Osteoblast (primary cell): ENCODE results near the gene SPTBN1. TPM values are rescaled to one million over a fixed set of nuclear protein-coding genes. Genes with fewer than 3 reads are reported as not detected.
"Not testable (repeated sequence)": the region's sequence is repeated elsewhere in the genome, so short reads cannot be mapped to it uniquely, and the experiment has no call there.

Experiments
- DNase-seq: peaks from one replicate; pipeline ENCODE4 v3.0.0; 2011; ENCODE audit warnings: low spot score, mixed read lengths; ENCODE audit not compliant: insufficient read length; ENCODE audit errors: missing footprints
- H2AFZ ChIP-seq: 2 replicates; pipeline ENCODE4 v1.6.0; 2011; ENCODE audit warnings: mild to moderate bottlenecking, low read length
- H3K27ac ChIP-seq: 2 replicates; pipeline ENCODE4 v1.5.1; 2011; ENCODE audit warnings: mild to moderate bottlenecking, low read depth, low read length, moderate library complexity
- H3K27me3 ChIP-seq: 2 replicates; pipeline ENCODE4 v1.6.0; 2012; ENCODE audit warnings: mild to moderate bottlenecking, control low read depth, inconsistent platforms, low read length, moderate library complexity; ENCODE audit not compliant: insufficient read depth
- H3K36me3 ChIP-seq: 2 replicates; pipeline ENCODE4 v1.5.1; 2011; ENCODE audit warnings: mild to moderate bottlenecking, low read length, control low read depth, moderate library complexity; ENCODE audit not compliant: insufficient read depth
- H3K4me1 ChIP-seq: 2 replicates; pipeline ENCODE4 v1.5.1; 2011; ENCODE audit warnings: mild to moderate bottlenecking, low read length, control low read depth, moderate library complexity; ENCODE audit not compliant: insufficient read depth
- H3K4me2 ChIP-seq: 2 replicates; pipeline ENCODE4 v1.6.0; 2011; ENCODE audit warnings: mild to moderate bottlenecking, low read length; ENCODE audit not compliant: insufficient read depth
- H3K4me3 ChIP-seq: fragments of 200-600 bp; sonication (generic); 3 replicates; pipeline ENCODE4 v1.5.1; 2012; ENCODE audit warnings: mild to moderate bottlenecking, low read length, inconsistent platforms; ENCODE audit not compliant: insufficient read depth
- H3K79me2 ChIP-seq: 2 replicates; pipeline ENCODE4 v1.6.0; 2012; ENCODE audit warnings: mild to moderate bottlenecking, low read length, control low read depth, inconsistent platforms; ENCODE audit not compliant: insufficient read depth
- H3K9me3 ChIP-seq: 2 replicates; pipeline ENCODE4 v1.5.1; 2011; ENCODE audit warnings: low read depth, low read length, control low read depth
- H4K20me1 ChIP-seq: 2 replicates; pipeline ENCODE4 v1.6.0; 2012; ENCODE audit warnings: mild to moderate bottlenecking, low read length, control low read depth; ENCODE audit not compliant: insufficient read depth
- CTCF ChIP-seq: IDR thresholded peaks from 2 replicates; pipeline ENCODE4 v1.5.1; 2011; ENCODE audit warnings: mild to moderate bottlenecking, low read depth, low read length, moderate library complexity; ENCODE audit errors: extremely low read depth
- total RNA-seq: library from RNA; depleted of rRNA; stranded (reverse); fragments of >200 nt; gene quantifications from 2 replicates; pipeline ENCODE4 v1.2.3, GENCODE V29; 2012

Gene SPTBN1
- total RNA-seq, 1 donor, result 249 TPM

- H4K20me1 ChIP-seq, result peaks cover 56% of the 10 kb centered on the region
- H3K4me3 ChIP-seq, result no peak overlapping the region
- peak overlapping the region; percentile 9 for H3K4me2 ChIP-seq
Observed at GRCh38 chr2:54503828-54504227, 47.7 kb downstream of the SPTBN1 start.

GRCh38 chr2:54504866-54505265 is 48.7 kb downstream of the SPTBN1 start:
- Histone ChIP-seq H3K4me2 (no peak overlapping the region), H3K9me3 (no peaks in the 10 kb centered on the region), H4K20me1 (peaks cover 57% of the 10 kb centered on the region), H3K79me2 (peaks cover 96% of the 10 kb centered on the region), H3K27ac (no peak overlapping the region), H3K4me1 (peaks cover 6% of the 10 kb centered on the region), H3K27me3 (no peaks in the 10 kb centered on the region), H3K4me3 (no peak overlapping the region), H2AFZ (no peak overlapping the region), H3K36me3 (no peaks in the 10 kb centered on the region)
- no peak for DNase-seq
- TF ChIP-seq CTCF, result no peak

More at GRCh38 chr2:54503828-54504227, 47.7 kb downstream of the SPTBN1 start:
- Histone ChIP-seq H3K9me3 (no peaks in the 10 kb centered on the region), H3K27ac (peak overlapping the region; percentile 15), H3K36me3 (no peaks in the 10 kb centered on the region), H3K27me3 (no peaks in the 10 kb centered on the region), H3K4me1 (peaks cover 6% of the 10 kb centered on the region), H2AFZ (no peak overlapping the region), H3K79me2 (peaks cover 96% of the 10 kb centered on the region)
- DNase-seq, result no peak
- no peak for TF ChIP-seq CTCF

GRCh38 chr2:54508541-54508940 is 52.4 kb downstream of the SPTBN1 start:
- DNase-seq, result no peak
- no peak overlapping the region for H3K27ac ChIP-seq
- no peak overlapping the region for H3K4me2 ChIP-seq
- peaks cover 11% of the 10 kb centered on the region for H3K4me1 ChIP-seq
- peaks cover 95% of the 10 kb centered on the region for H3K79me2 ChIP-seq
- H3K9me3 ChIP-seq, result no peaks in the 10 kb centered on the region
- H3K27me3 ChIP-seq, result no peaks in the 10 kb centered on the region
- peaks cover 37% of the 10 kb centered on the region for H4K20me1 ChIP-seq
- H2AFZ ChIP-seq, result no peak overlapping the region
- H3K36me3 ChIP-seq, result no peaks in the 10 kb centered on the region
- H3K4me3 ChIP-seq, result no peak overlapping the region
- TF ChIP-seq CTCF, result no peak

- not testable (repeated sequence) for H3K4me1 ChIP-seq
- H3K79me2 ChIP-seq, result peaks cover 95% of the 10 kb centered on the region
Observed at GRCh38 chr2:54509043-54509442, 52.9 kb downstream of the SPTBN1 start.

More at GRCh38 chr2:54509043-54509442, 52.9 kb downstream of the SPTBN1 start:
- not testable (repeated sequence) for DNase-seq, H3K27me3 ChIP-seq, H3K9me3 ChIP-seq, H3K27ac ChIP-seq, H3K4me3 ChIP-seq, H3K36me3 ChIP-seq, H3K4me2 ChIP-seq, H2AFZ ChIP-seq
- peaks cover 32% of the 10 kb centered on the region for H4K20me1 ChIP-seq
